ENCODE results near the gene SNX18.

SNX18 gene

GRCh38 chr5:54581831-54582548, 64.4 kb downstream of the SNX18 start:
- DNase-seq: no peak

- DNase-seq: no peak
Measured at GRCh38 chr5:54586336-54586735, 68.8 kb downstream of the SNX18 start.

GRCh38 chr5:54589786-54590185, 72.2 kb downstream of the SNX18 start:
- no peak for DNase-seq

GRCh38 chr5:54590824-54591223, 73.3 kb downstream of the SNX18 start:
- no peak for DNase-seq

- DNase-seq: no peak
Measured at GRCh38 chr5:54593779-54594178, 76.2 kb downstream of the SNX18 start.

GRCh38 chr5:54594181-54594580, 76.6 kb downstream of the SNX18 start:
- no peak for DNase-seq

GRCh38 chr5:54595721-54596120, 78.2 kb downstream of the SNX18 start:
- no peak for DNase-seq

Data from NCI-H187 (cell line).